Osteoblast (primary cell): Measurements from ENCODE around the gene RBM3. TPM values are rescaled to one million over a fixed set of nuclear protein-coding genes. Genes with fewer than 3 reads are reported as not detected.
A peak's percentile ranks its signal among the peaks of the same experiment; 100 is the strongest.

Experiments
- DNase-seq: peaks from one replicate; pipeline ENCODE4 v3.0.0; 2011; ENCODE audit warnings: low spot score, mixed read lengths; ENCODE audit not compliant: insufficient read length; ENCODE audit errors: missing footprints
- H2AFZ ChIP-seq: 2 replicates; pipeline ENCODE4 v1.6.0; 2011; ENCODE audit warnings: mild to moderate bottlenecking, low read length
- H3K27ac ChIP-seq: 2 replicates; pipeline ENCODE4 v1.5.1; 2011; ENCODE audit warnings: mild to moderate bottlenecking, low read depth, low read length, moderate library complexity
- H3K27me3 ChIP-seq: 2 replicates; pipeline ENCODE4 v1.6.0; 2012; ENCODE audit warnings: mild to moderate bottlenecking, control low read depth, inconsistent platforms, low read length, moderate library complexity; ENCODE audit not compliant: insufficient read depth
- H3K36me3 ChIP-seq: 2 replicates; pipeline ENCODE4 v1.5.1; 2011; ENCODE audit warnings: mild to moderate bottlenecking, low read length, control low read depth, moderate library complexity; ENCODE audit not compliant: insufficient read depth
- H3K4me1 ChIP-seq: 2 replicates; pipeline ENCODE4 v1.5.1; 2011; ENCODE audit warnings: mild to moderate bottlenecking, low read length, control low read depth, moderate library complexity; ENCODE audit not compliant: insufficient read depth
- H3K4me2 ChIP-seq: 2 replicates; pipeline ENCODE4 v1.6.0; 2011; ENCODE audit warnings: mild to moderate bottlenecking, low read length; ENCODE audit not compliant: insufficient read depth
- H3K4me3 ChIP-seq: fragments of 200-600 bp; sonication (generic); 3 replicates; pipeline ENCODE4 v1.5.1; 2012; ENCODE audit warnings: mild to moderate bottlenecking, low read length, inconsistent platforms; ENCODE audit not compliant: insufficient read depth
- H3K79me2 ChIP-seq: 2 replicates; pipeline ENCODE4 v1.6.0; 2012; ENCODE audit warnings: mild to moderate bottlenecking, low read length, control low read depth, inconsistent platforms; ENCODE audit not compliant: insufficient read depth
- H3K9me3 ChIP-seq: 2 replicates; pipeline ENCODE4 v1.5.1; 2011; ENCODE audit warnings: low read depth, low read length, control low read depth
- H4K20me1 ChIP-seq: 2 replicates; pipeline ENCODE4 v1.6.0; 2012; ENCODE audit warnings: mild to moderate bottlenecking, low read length, control low read depth; ENCODE audit not compliant: insufficient read depth
- CTCF ChIP-seq: IDR thresholded peaks from 2 replicates; pipeline ENCODE4 v1.5.1; 2011; ENCODE audit warnings: mild to moderate bottlenecking, low read depth, low read length, moderate library complexity; ENCODE audit errors: extremely low read depth
- total RNA-seq: library from RNA; depleted of rRNA; stranded (reverse); fragments of >200 nt; gene quantifications from 2 replicates; pipeline ENCODE4 v1.2.3, GENCODE V29; 2012

RBM3 gene
- total RNA-seq, 1 donor = 441 TPM

- no peak for DNase-seq
- no peaks in the 10 kb centered on the region for H3K9me3 ChIP-seq
- H3K27ac ChIP-seq = no peak overlapping the region
- H3K79me2 ChIP-seq = no peaks in the 10 kb centered on the region
- H3K4me1 ChIP-seq = peaks cover 3% of the 10 kb centered on the region
- H3K27me3 ChIP-seq = no peaks in the 10 kb centered on the region
- no peak overlapping the region for H3K4me3 ChIP-seq
- TF ChIP-seq CTCF = no peak
- no peaks in the 10 kb centered on the region for H3K36me3 ChIP-seq
- peak overlapping the region; percentile 60 for H2AFZ ChIP-seq
- no peaks in the 10 kb centered on the region for H4K20me1 ChIP-seq
- H3K4me2 ChIP-seq = no peak overlapping the region
These were observed 17.0 kb downstream of the RBM3 start for GRCh38 chrX:48591255-48591791.

- H2AFZ ChIP-seq = peak overlapping the region; percentile 2
- H3K27ac ChIP-seq = no peak overlapping the region
- H3K4me2 ChIP-seq = no peak overlapping the region
- H3K9me3 ChIP-seq = no peaks in the 10 kb centered on the region
- no peaks in the 10 kb centered on the region for H4K20me1 ChIP-seq
- no peak for DNase-seq
- H3K4me1 ChIP-seq = peaks cover 3% of the 10 kb centered on the region
- H3K79me2 ChIP-seq = no peaks in the 10 kb centered on the region
- no peak overlapping the region for H3K4me3 ChIP-seq
- H3K36me3 ChIP-seq = no peaks in the 10 kb centered on the region
- no peaks in the 10 kb centered on the region for H3K27me3 ChIP-seq
- TF ChIP-seq CTCF = no peak
These were observed 18.7 kb downstream of the RBM3 start for GRCh38 chrX:48592971-48593370.

- H3K4me2 ChIP-seq = no peak overlapping the region
- H3K4me3 ChIP-seq = no peak overlapping the region
- no peak for TF ChIP-seq CTCF
These were observed 21.6 kb downstream of the RBM3 start for GRCh38 chrX:48595929-48596328.

GRCh38 chrX:48597353-48598264 is 23.3 kb downstream of the RBM3 start, which contains the start of gene WDR13:
Gene WDR13 (plus strand): TSS chrX:48597492. CDS start chrX:48597997, 505 bp downstream.
- Histone ChIP-seq H3K27ac (peak within 1 kb of the TSS; percentile 96), H3K27me3 (no peaks in the 10 kb centered on the region), H4K20me1 (no peaks in the 10 kb centered on the region), H3K4me2 (peak within 1 kb of the TSS; percentile 94), H3K79me2 (peaks cover 6% of the 10 kb centered on the region), H2AFZ (peak within 1 kb of the TSS; percentile 77), H3K4me3 (peak within 1 kb of the TSS; percentile 82), H3K9me3 (no peaks in the 10 kb centered on the region), H3K4me1 (peaks cover 5% of the 10 kb centered on the region), H3K36me3 (peaks cover 25% of the 10 kb centered on the region)
- TF ChIP-seq CTCF = no peak
- DNase-seq = peak; percentile 96

More at GRCh38 chrX:48595929-48596328, 21.6 kb downstream of the RBM3 start:
- H4K20me1 ChIP-seq = no peaks in the 10 kb centered on the region
- H2AFZ ChIP-seq = peak overlapping the region; percentile 10
- peaks cover 6% of the 10 kb centered on the region for H3K79me2 ChIP-seq
- H3K27ac ChIP-seq = no peak overlapping the region
- no peaks in the 10 kb centered on the region for H3K9me3 ChIP-seq
- peaks cover 19% of the 10 kb centered on the region for H3K36me3 ChIP-seq
- H3K4me1 ChIP-seq = peaks cover 8% of the 10 kb centered on the region
- H3K27me3 ChIP-seq = no peaks in the 10 kb centered on the region
- DNase-seq = no peak
